Measurements from ENCODE around the gene URB1. TPM values are rescaled to one million over a fixed set of nuclear protein-coding genes. Genes with fewer than 3 reads are reported as not detected.

Gene URB1
- total and polyA plus RNA-seq, 2 donors (not counting 3 experiments of a cell fraction or from before 2014, with no cell fraction given), result 8.0 to 27.3 TPM

DNA sequence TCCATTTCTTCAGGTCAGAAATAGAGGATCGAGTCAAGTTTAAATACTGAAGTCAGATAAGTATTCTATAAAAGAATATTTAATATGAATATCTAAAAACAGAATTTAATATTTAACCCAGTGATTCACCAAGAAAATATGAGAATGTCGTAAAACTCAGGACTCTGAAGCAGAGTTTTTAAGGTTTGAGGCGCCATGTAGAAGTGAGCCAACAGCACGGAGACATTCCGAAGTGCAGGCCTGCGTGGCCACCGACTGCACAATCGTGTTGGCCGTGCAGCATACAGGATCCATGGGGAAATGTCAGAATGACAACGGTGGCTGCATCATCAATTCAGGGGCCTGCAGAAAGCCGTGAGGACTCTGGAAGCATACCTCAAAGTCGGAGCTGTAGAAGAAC, 70.7 kb downstream of the URB1 start:
- Histone ChIP-seq H3K79me2 (ENCODE audit: control insufficient read depth, insufficient read depth, low read length) (no peaks in the 10 kb centered on the region), H3K4me3 (replicated peaks in 1 of 3; ENCODE audit: insufficient read depth in 1 of 3, low read depth in 1 of 3, low read length in 3 of 3) (no peak overlapping the region), H3K4me1 (ENCODE audit: control insufficient read depth, extremely low read depth, insufficient read depth, low read length) (no peaks in the 10 kb centered on the region), H3K9ac (replicated peaks; ENCODE audit: extremely low read depth, insufficient read depth, low read length) (no peak overlapping the region), H3K9me3 (replicated peaks; ENCODE audit: control insufficient read depth, insufficient read depth, low read length) (no peaks in the 10 kb centered on the region), H3K4me2 (ENCODE audit: insufficient read depth, low read length) (no peak overlapping the region), H3K9me1 (replicated peaks; ENCODE audit: control insufficient read depth, extremely low read depth, insufficient read depth, low read length) (no peaks in the 10 kb centered on the region), H3K27me3 (ENCODE audit: control insufficient read depth in 2 of 2, insufficient read depth in 2 of 2, low read length in 2 of 2) (no peaks in the 10 kb centered on the region), H3K36me3 (ENCODE audit: control insufficient read depth in 2 of 2, extremely low read depth in 1 of 2, insufficient read depth in 2 of 2, low read length in 2 of 2) (peaks cover 37 to 58% of the 10 kb centered on the region in 2 experiments), H2AFZ (ENCODE audit: low read depth, low read length) (no peak overlapping the region), H4K20me1 (replicated peaks; ENCODE audit: control insufficient read depth, extremely low read depth, insufficient read depth, low read length) (no peaks in the 10 kb centered on the region), H3K27ac (ENCODE audit: insufficient read depth, low read depth, low read length) (no peak overlapping the region)
- DNase-seq (ENCODE audit: low read depth, low spot score) (no peak), FAIRE-seq (no peak)
- intact Hi-C loops (cut with micrococcal nuclease) (no loop called here), dilution Hi-C loops (cut with MboI; ENCODE audit: extremely low pct_ligation_motif_present, low sequenced_read_pairs) (no loop called here)
- TF ChIP-seq EZH2 (IDR thresholded peaks at IDR 0.05; ENCODE audit: borderline replicate concordance, low read depth, low read length, severe bottlenecking) (no peak), POLR2A (IDR thresholded peaks at IDR 0.05; ENCODE audit: low read depth, low read length) (no peak), MYC (IDR thresholded peaks at IDR 0.05; ENCODE audit: low read depth, low read length) (no peak), JUN (IDR thresholded peaks at IDR 0.05; ENCODE audit: borderline replicate concordance, insufficient read depth, insufficient read length, low read depth) (no peak), FOS (IDR thresholded peaks at IDR 0.05; ENCODE audit: borderline replicate concordance, insufficient read depth, low read length) (no peak), GATA2 (IDR thresholded peaks at IDR 0.05; ENCODE audit: insufficient read depth, insufficient read length, low read depth, low read length) (no peak), POLR2AphosphoS5 (IDR thresholded peaks at IDR 0.05; ENCODE audit: insufficient read depth, low read depth, low read length) (no peak)
- TF ChIP-seq, protein P1, sequence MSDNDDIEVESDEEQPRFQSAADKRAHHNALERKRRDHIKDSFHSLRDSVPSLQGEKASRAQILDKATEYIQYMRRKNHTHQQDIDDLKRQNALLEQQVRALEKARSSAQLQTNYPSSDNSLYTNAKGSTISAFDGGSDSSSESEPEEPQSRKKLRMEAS (IDR thresholded peaks at IDR 0.05; ENCODE audit: insufficient read depth, insufficient read length), result no peak
- TF ChIP-seq, protein P2, sequence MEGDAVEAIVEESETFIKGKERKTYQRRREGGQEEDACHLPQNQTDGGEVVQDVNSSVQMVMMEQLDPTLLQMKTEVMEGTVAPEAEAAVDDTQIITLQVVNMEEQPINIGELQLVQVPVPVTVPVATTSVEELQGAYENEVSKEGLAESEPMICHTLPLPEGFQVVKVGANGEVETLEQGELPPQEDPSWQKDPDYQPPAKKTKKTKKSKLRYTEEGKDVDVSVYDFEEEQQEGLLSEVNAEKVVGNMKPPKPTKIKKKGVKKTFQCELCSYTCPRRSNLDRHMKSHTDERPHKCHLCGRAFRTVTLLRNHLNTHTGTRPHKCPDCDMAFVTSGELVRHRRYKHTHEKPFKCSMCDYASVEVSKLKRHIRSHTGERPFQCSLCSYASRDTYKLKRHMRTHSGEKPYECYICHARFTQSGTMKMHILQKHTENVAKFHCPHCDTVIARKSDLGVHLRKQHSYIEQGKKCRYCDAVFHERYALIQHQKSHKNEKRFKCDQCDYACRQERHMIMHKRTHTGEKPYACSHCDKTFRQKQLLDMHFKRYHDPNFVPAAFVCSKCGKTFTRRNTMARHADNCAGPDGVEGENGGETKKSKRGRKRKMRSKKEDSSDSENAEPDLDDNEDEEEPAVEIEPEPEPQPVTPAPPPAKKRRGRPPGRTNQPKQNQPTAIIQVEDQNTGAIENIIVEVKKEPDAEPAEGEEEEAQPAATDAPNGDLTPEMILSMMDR (IDR thresholded peaks at IDR 0.05; ENCODE audit: extremely low read depth in 1 of 2, insufficient read depth in 1 of 2, low read depth in 1 of 2, low read length in 2 of 2), result no peak
- ChIA-PET CTCF (no interaction called here), POLR2A (no interaction called here)
- BruUV-seq (replicated peaks), result no TSS peak

All from endothelial cell of umbilical vein (primary cell).